ENCODE measurements around the gene CCDC27. TPM values are rescaled to one million over a fixed set of nuclear protein-coding genes. Genes with fewer than 3 reads are reported as not detected.

Gene CCDC27
- total RNA-seq, 1 experiment from 2014 or later, result not detected

DNA sequence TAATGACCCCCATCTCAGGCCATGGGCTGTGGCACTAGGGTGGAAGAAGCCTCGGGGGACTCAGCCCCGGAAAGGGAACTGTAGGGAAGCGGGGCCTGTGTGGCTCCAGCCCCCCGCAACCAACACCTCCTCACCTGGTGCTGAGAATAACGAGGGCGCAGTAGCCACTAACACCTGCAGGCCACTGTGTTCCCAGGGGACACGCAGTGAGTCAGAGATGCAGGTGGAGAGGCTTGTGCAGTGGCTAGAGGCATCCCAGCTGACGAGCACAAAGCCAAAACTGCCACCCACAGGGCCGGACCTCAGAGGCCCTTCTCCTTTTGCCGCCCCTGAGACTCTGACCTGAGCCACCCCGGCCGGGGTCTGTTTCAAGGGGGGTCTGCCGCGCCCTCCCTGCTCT, 33.5 kb upstream of the CCDC27 start:
- DNase-seq (ENCODE audit: low read depth, low spot score) (no peak), ATAC-seq (no peak)
- H3K9me3 ChIP-seq (ENCODE audit: control insufficient read depth, insufficient read depth, low read depth, low read length), result no peaks in the 10 kb centered on the region
- H3K4me3 ChIP-seq (ENCODE audit: low read depth in 2 of 2, low read length in 2 of 2), result no peak overlapping the region
- CTCF ChIA-PET, result no interaction called here
- no peak overlapping the region for H3K27ac ChIP-seq (ENCODE audit: low read length)
- in situ Hi-C loops (cut with HindIII; ENCODE audit: low pct_unique_long_range_greater_than_20kb, low sequenced_read_pairs) (no loop called here), intact Hi-C loops (cut with micrococcal nuclease; ENCODE audit: unreplicated experiment) (no loop called here)
- no peak for TF ChIP-seq TCF7L2 (IDR thresholded peaks at IDR 0.05; ENCODE audit: low read depth, low read length)
- TF ChIP-seq SIN3A (IDR thresholded peaks at IDR 0.05; ENCODE audit: borderline replicate concordance, insufficient read depth, low read depth, low read length), result no peak
- no peak for TF ChIP-seq CTCF (IDR thresholded peaks at IDR 0.05)
- no peak for TF ChIP-seq REST (IDR thresholded peaks at IDR 0.05; ENCODE audit: insufficient read depth in 1 of 2, low read depth in 2 of 2, low read length in 1 of 2)
- TF ChIP-seq POLR2AphosphoS5 (IDR thresholded peaks at IDR 0.05; ENCODE audit: low read depth, low read length), result no peak
- no TSS peak for BruUV-seq (replicated peaks)
- POLR2A ChIA-PET, result no interaction called here
- peaks cover 6% of the 10 kb centered on the region for H3K4me1 ChIP-seq (ENCODE audit: control insufficient read depth, insufficient read depth, low read length)
- H3K36me3 ChIP-seq (ENCODE audit: control insufficient read depth, insufficient read depth, low read length), result no peaks in the 10 kb centered on the region
- H3K27me3 ChIP-seq (ENCODE audit: control insufficient read depth, insufficient read depth, low read length), result no peaks in the 10 kb centered on the region

GRCh38 chr1:3721955-3722465, 30.2 kb upstream of the CCDC27 start:
- H3K4me3 ChIP-seq (ENCODE audit: low read depth in 2 of 2, low read length in 2 of 2), result no peak overlapping the region
- no peaks in the 10 kb centered on the region for H3K27me3 ChIP-seq (ENCODE audit: control insufficient read depth, insufficient read depth, low read length)
- DNase-seq (ENCODE audit: low read depth, low spot score) (no peak), ATAC-seq (no peak)
- no peaks in the 10 kb centered on the region for H3K9me3 ChIP-seq (ENCODE audit: control insufficient read depth, insufficient read depth, low read depth, low read length)
- no peak overlapping the region for H3K27ac ChIP-seq (ENCODE audit: low read length)
- CTCF ChIA-PET, result interaction anchor here (0.7 to 1.2 kb wide), 2 partner anchors 13 to 19 kb away, joined by 3 to 6 read pairs; no protein-coding TSS in a partner anchor
- in situ Hi-C loops (cut with HindIII; ENCODE audit: low pct_unique_long_range_greater_than_20kb, low sequenced_read_pairs) (no loop called here), intact Hi-C loops (cut with micrococcal nuclease; ENCODE audit: unreplicated experiment) (loop anchor here (10.0 kb wide), 2 partner anchors 67 to 97 kb away; partner anchors contain the start of genes TP73, TPRG1L and WRAP73)
- POLR2A ChIA-PET, result no interaction called here
- no peaks in the 10 kb centered on the region for H3K36me3 ChIP-seq (ENCODE audit: control insufficient read depth, insufficient read depth, low read length)
- TF ChIP-seq SIN3A (IDR thresholded peaks at IDR 0.05; ENCODE audit: borderline replicate concordance, insufficient read depth, low read depth, low read length), result no peak
- no peak for TF ChIP-seq POLR2AphosphoS5 (IDR thresholded peaks at IDR 0.05; ENCODE audit: low read depth, low read length)
- TF ChIP-seq REST (IDR thresholded peaks at IDR 0.05; ENCODE audit: insufficient read depth in 1 of 2, low read depth in 2 of 2, low read length in 1 of 2), result no peak
- BruUV-seq (replicated peaks), result no TSS peak
- peaks cover 6% of the 10 kb centered on the region for H3K4me1 ChIP-seq (ENCODE audit: control insufficient read depth, insufficient read depth, low read length)
